HepG2 (cell line): ENCODE measurements around the gene ZFTA. TPM values are rescaled to one million over a fixed set of nuclear protein-coding genes. Genes with fewer than 3 reads are reported as not detected.

ENCODE experiments used
- ATAC-seq: fragments of 200-7000 bp; cut with Tn5 transposase; 3 replicates; pipeline ENCODE4 v1.9.1; 2020; ENCODE audit warnings: mild to moderate bottlenecking, moderate library complexity
- BruUV-seq: library from RNA; stranded (reverse); fragments of 400-500 nt; replicated peaks from 2 replicates; lab custom pipeline; 2021; lab: Mats Ljungman, UMichigan
- CTCF ChIA-PET: fragments of 300-600 bp; formaldehyde crosslinking; extraction: SDS; loops from one replicate; lab custom pipeline; 2021; ENCODE audit warnings: low total read pairs, inconsistent platforms, low intra/inter-chr PET ratio; lab: Yijun Ruan, JAX
- POLR2A ChIA-PET: fragments of 350-600 bp; sonication (Branson Sonifier 250); formaldehyde crosslinking; loops from one replicate; lab custom pipeline; 2020; ENCODE audit warnings: antibody characterized with exemption, inconsistent platforms; lab: Yijun Ruan, JAX
- DNase-seq: peaks from one replicate; pipeline ENCODE4 v3.0.0-alpha.2; 2015; ENCODE audit warnings: low spot score
- FAIRE-seq: peaks from 3 replicates; lab custom pipeline; 2011; peaks lifted over from hg19 to GRCh38; lab: Jason Lieb, UNC
- H2AFZ ChIP-seq: one replicate; pipeline ENCODE4 v1.6.1; 2011; ENCODE audit warnings: low read length, inconsistent platforms
- H3K27ac ChIP-seq: fragments of 300-600 bp; 3 replicates; pipeline ENCODE4 v1.8.0; 2011; ENCODE audit warnings: mixed run types, mild to moderate bottlenecking, mixed read lengths, low read length, inconsistent platforms; ENCODE audit not compliant: insufficient read depth; ENCODE audit errors: extremely low read length
- H3K27me3 ChIP-seq, 2 experiments: fragments of 200-600 bp in 1 of 2; 2 replicates in 1 of 2; 3 replicates in 1 of 2; pipeline versions ENCODE4 v1.6.0 to v1.8.0; 2011; ENCODE audit warnings: low read length in 2 of 2, mild to moderate bottlenecking in 2 of 2, moderate library complexity in 2 of 2, inconsistent platforms in 1 of 2; ENCODE audit not compliant: insufficient read depth in 2 of 2, control insufficient read depth in 1 of 2
- H3K36me3 ChIP-seq, 2 experiments: fragments of 200-600 bp in 1 of 2; replicated peaks in 1 of 2; 2 replicates in 1 of 2; 3 replicates in 1 of 2; pipeline versions ENCODE4 v1.5.1 to v1.8.0; 2011; ENCODE audit warnings: low read length in 2 of 2, inconsistent platforms in 1 of 2; ENCODE audit not compliant: insufficient read depth in 2 of 2, control insufficient read depth in 1 of 2
- H3K4me1 ChIP-seq: 2 replicates; pipeline ENCODE4 v1.5.1; 2012; ENCODE audit warnings: low read length, inconsistent platforms; ENCODE audit not compliant: insufficient read depth
- H3K4me2 ChIP-seq: 2 replicates; pipeline ENCODE4 v1.6.0; 2011; ENCODE audit warnings: low read depth, low read length, inconsistent platforms
- H3K4me3 ChIP-seq, 3 experiments: fragments of 200-600 bp in 1 of 3; sonication (generic), shearing (Covaris generic) in 1 of 3; replicated peaks in 1 of 3; 2 replicates each; pipeline ENCODE4 v1.5.1; 2011 to 2016; ENCODE audit warnings: low read length in 3 of 3, inconsistent platforms in 2 of 3, low read depth in 2 of 3, mild to moderate bottlenecking in 2 of 3, control low read depth in 1 of 3, mixed read lengths in 1 of 3; ENCODE audit not compliant: insufficient read depth in 1 of 3
- H3K79me2 ChIP-seq: one replicate; pipeline ENCODE4 v1.6.1; 2011; ENCODE audit warnings: low read length, inconsistent platforms; ENCODE audit not compliant: insufficient read depth
- H3K9ac ChIP-seq: 2 replicates; pipeline ENCODE4 v1.6.0; 2011; ENCODE audit warnings: mild to moderate bottlenecking, low read depth, low read length, inconsistent platforms; ENCODE audit not compliant: insufficient read depth
- H3K9me3 ChIP-seq: 2 replicates; pipeline ENCODE4 v1.5.1; 2012; ENCODE audit warnings: mild to moderate bottlenecking, low read length
- H4K20me1 ChIP-seq: 2 replicates; pipeline ENCODE4 v1.6.0; 2011; ENCODE audit warnings: inconsistent platforms, mild to moderate bottlenecking, low read length, moderate library complexity; ENCODE audit not compliant: insufficient read depth
- ARID2 ChIP-seq: sonication (generic); formaldehyde crosslinking; IDR thresholded peaks from 2 replicates; pipeline ENCODE4 v1.8.1; 2022; ENCODE audit warnings: mild to moderate bottlenecking, missing genetic modification reagents, borderline replicate concordance
- FOXA3 ChIP-seq: IDR thresholded peaks from 2 replicates; pipeline ENCODE4 v1.6.1; 2016; ENCODE audit warnings: missing genetic modification reagents, missing compliant biosample characterization
- HDAC1 ChIP-seq: sonication (generic); formaldehyde crosslinking; IDR thresholded peaks from 2 replicates; pipeline ENCODE4 v1.5.1; 2020; ENCODE audit warnings: mild to moderate bottlenecking, missing genetic modification reagents
- ISX ChIP-seq: sonication (generic); formaldehyde crosslinking; conservative IDR thresholded peaks from 2 replicates; pipeline ENCODE4 v1.5.0; 2020; ENCODE audit warnings: missing genetic modification reagents
- RFX5 ChIP-seq: IDR thresholded peaks from 2 replicates; pipeline ENCODE4 v1.6.1; 2011; ENCODE audit warnings: low read depth, low read length, improper control_type of control experiment
- RXRA ChIP-seq: sonication (generic); formaldehyde crosslinking; IDR thresholded peaks from 2 replicates; pipeline ENCODE4 v1.5.1; 2020; ENCODE audit warnings: missing genetic modification reagents
- SAP130 ChIP-seq: IDR thresholded peaks from 2 replicates; pipeline ENCODE4 v1.6.1; 2016; ENCODE audit warnings: low read depth
- SIN3A ChIP-seq: IDR thresholded peaks from 2 replicates; pipeline ENCODE4 v1.6.1; 2011; ENCODE audit warnings: low read depth, mild to moderate bottlenecking, control low read depth, low read length, borderline replicate concordance
- SOX6 ChIP-seq, 2 experiments: fragments of 450-650 bp in 1 of 2; sonication (generic) in 1 of 2; formaldehyde crosslinking in 1 of 2; IDR thresholded peaks; 2 replicates each; pipeline versions ENCODE4 v1.4.0 to v1.6.1; 2017 to 2020; ENCODE audit warnings: antibody characterized with exemption in 1 of 2, mild to moderate bottlenecking in 1 of 2, missing genetic modification reagents in 1 of 2
- SP5 ChIP-seq: IDR thresholded peaks from 2 replicates; pipeline ENCODE4 v1.6.1; 2016; ENCODE audit warnings: low read depth, borderline replicate concordance
- SRSF1 ChIP-seq: fragments of 200-400 bp; formaldehyde crosslinking; optimal IDR thresholded peaks from 2 replicates; pipeline ENCODE3; 2017; ENCODE audit warnings: mild to moderate bottlenecking, low read depth, low read length, moderate library complexity
- TOE1 ChIP-seq: sonication (generic); formaldehyde crosslinking; IDR thresholded peaks from 2 replicates; pipeline ENCODE4 v1.4.0; 2020; ENCODE audit warnings: mild to moderate bottlenecking, missing genetic modification reagents
- ZBTB7B ChIP-seq: sonication (generic); formaldehyde crosslinking; IDR thresholded peaks from 2 replicates; pipeline ENCODE4 v1.4.0; 2020; ENCODE audit warnings: missing genetic modification reagents
- ZFAT ChIP-seq: sonication (generic); formaldehyde crosslinking; conservative IDR thresholded peaks from 2 replicates; pipeline ENCODE4 v1.8.1; 2023; ENCODE audit warnings: missing genetic modification reagents, inconsistent platforms
- ZNF232 ChIP-seq: sonication (generic); formaldehyde crosslinking; IDR thresholded peaks from 2 replicates; pipeline ENCODE4 v1.4.0; 2020; ENCODE audit warnings: missing genetic modification reagents, borderline replicate concordance
- ZNF749 ChIP-seq: sonication (generic); formaldehyde crosslinking; IDR thresholded peaks from 2 replicates; pipeline ENCODE4 v1.8.0; 2022; ENCODE audit warnings: mild to moderate bottlenecking, missing genetic modification reagents, moderate library complexity, borderline replicate concordance
- WGBS: methylation state at CpG from one replicate; pipeline ENCODE4 v1.1.6; 2017; ENCODE audit warnings: low lambda C conversion rate; 5-methylcytosine and 5-hydroxymethylcytosine counted together
- in situ Hi-C: cut with HindIII; loops from 2 replicates; pipeline ENCODE4 v1.10.0; 2017; ENCODE audit warnings: low pct_unique_long_range_greater_than_20kb; ENCODE audit not compliant: extremely low pct_ligation_motif_present
- intact Hi-C: fragments of 100-400 bp; cut with micrococcal nuclease; formaldehyde crosslinking; loops from one replicate; pipeline ENCODE4 v1.10.0; 2022; ENCODE audit not compliant: unreplicated experiment
- polyA plus RNA-seq, 8 experiments: library from polyadenylated mRNA; depleted of rRNA in 3 of 8; stranded (reverse) in 7 of 8; unstranded in 1 of 8; fragments of >200 nt; fragmentation: Illumina TruSeq in 4 of 8; extraction: Trizol in 4 of 8; gene quantifications; 2 replicates each; pipeline versions ENCODE4 v1.2.1 to v1.2.3, GENCODE V29; 2011 to 2016; ENCODE audit warnings: low read depth in 4 of 8, missing spikeins in 1 of 8, mixed read lengths in 1 of 8; ENCODE audit not compliant: insufficient read depth in 1 of 8
- total RNA-seq, 5 experiments: library from RNA; depleted of rRNA; stranded (reverse); fragments of >200 nt; fragmentation: Illumina TruSeq; extraction: Trizol; gene quantifications; 2 replicates each; pipeline ENCODE4 v1.2.3, GENCODE V29; 2016; ENCODE audit warnings: low read depth in 1 of 5
- TF ChIP-seq, protein P1 (sequence below): sonication (generic); formaldehyde crosslinking; IDR thresholded peaks from 2 replicates; pipeline ENCODE4 v1.5.0; 2020; ENCODE audit warnings: mild to moderate bottlenecking, missing genetic modification reagents
- TF ChIP-seq, protein P2 (sequence below): IDR thresholded peaks from 2 replicates; pipeline ENCODE4 v1.6.1; 2012; ENCODE audit warnings: inconsistent platforms
- TF ChIP-seq, protein P3 (sequence below): sonication (generic); formaldehyde crosslinking; IDR thresholded peaks from 2 replicates; pipeline ENCODE4 v1.4.0; 2020; ENCODE audit warnings: missing genetic modification reagents

The ZFTA gene
- total and polyA plus RNA-seq, 2 of the 13 experiments (the other 11 are each of a cell fraction or from before 2014, with no cell fraction given), result 3.9 to 10.4 TPM

- peak overlapping the region; percentile 86 for H3K27ac ChIP-seq
- H4K20me1 ChIP-seq, result no peaks in the 10 kb centered on the region; the same call in 1 of the 2 replicates
- peaks cover 0 to 4% of the 10 kb centered on the region in 2 experiments; a peak in 2 of 5 replicates for H3K27me3 ChIP-seq
- peak overlapping the region; percentile 76 for H3K4me2 ChIP-seq
- H3K4me1 ChIP-seq, result peaks cover 43% of the 10 kb centered on the region
- H3K79me2 ChIP-seq, result peaks cover 7% of the 10 kb centered on the region
- 2% methylated on average over 4 of the region's 7 CpGs for WGBS
- DNase-seq, result peak; percentile 47
- FAIRE-seq, result peak; percentile 36
- POLR2A ChIA-PET, result interaction anchor here (0.9 to 4.3 kb wide), 12 partner anchors 10 to 885 kb away, joined by 3 to 22 read pairs (median 4); partner anchors contain the start of genes MARK2, RTN3 and SLC3A2
- in situ Hi-C loops, result loop anchor here (10.0 kb wide), 1 partner anchor 148 kb away; the partner anchor contains the start of gene RCOR2
- CTCF ChIA-PET, result interaction anchor here (1.1 kb wide), 1 partner anchor 179 kb away, joined by 3 read pairs; no protein-coding TSS in a partner anchor
- peak overlapping the region; percentile 80; the same call in 1 of the 2 replicates for H3K9ac ChIP-seq
- H3K4me3 ChIP-seq, result peak overlapping the region; percentile 65 to 98 (median 85)
- H3K9me3 ChIP-seq, result no peaks in the 10 kb centered on the region
- intact Hi-C loops, result loop anchor here (2.0 to 10.0 kb wide), 4 partner anchors 70 to 181 kb away; no protein-coding TSS in a partner anchor
- peaks cover 0 to 2% of the 10 kb centered on the region in 2 experiments; a peak in 1 of 5 replicates for H3K36me3 ChIP-seq
- peak; percentile 47 for ATAC-seq
- H2AFZ ChIP-seq, result no peak overlapping the region
- no TSS peak for BruUV-seq
- peak; percentile 38; the same call in 1 of the 2 replicates for TF ChIP-seq HDAC1 (CRISPR knock-in tag)
- peak; percentile 80 for TF ChIP-seq RFX5
- TF ChIP-seq SIN3A, result 0 out of 2 replicates have a peak, but pooled peaks have one; percentile 31
- TF ChIP-seq ZFAT, result no peak
- TF ChIP-seq, protein P1, sequence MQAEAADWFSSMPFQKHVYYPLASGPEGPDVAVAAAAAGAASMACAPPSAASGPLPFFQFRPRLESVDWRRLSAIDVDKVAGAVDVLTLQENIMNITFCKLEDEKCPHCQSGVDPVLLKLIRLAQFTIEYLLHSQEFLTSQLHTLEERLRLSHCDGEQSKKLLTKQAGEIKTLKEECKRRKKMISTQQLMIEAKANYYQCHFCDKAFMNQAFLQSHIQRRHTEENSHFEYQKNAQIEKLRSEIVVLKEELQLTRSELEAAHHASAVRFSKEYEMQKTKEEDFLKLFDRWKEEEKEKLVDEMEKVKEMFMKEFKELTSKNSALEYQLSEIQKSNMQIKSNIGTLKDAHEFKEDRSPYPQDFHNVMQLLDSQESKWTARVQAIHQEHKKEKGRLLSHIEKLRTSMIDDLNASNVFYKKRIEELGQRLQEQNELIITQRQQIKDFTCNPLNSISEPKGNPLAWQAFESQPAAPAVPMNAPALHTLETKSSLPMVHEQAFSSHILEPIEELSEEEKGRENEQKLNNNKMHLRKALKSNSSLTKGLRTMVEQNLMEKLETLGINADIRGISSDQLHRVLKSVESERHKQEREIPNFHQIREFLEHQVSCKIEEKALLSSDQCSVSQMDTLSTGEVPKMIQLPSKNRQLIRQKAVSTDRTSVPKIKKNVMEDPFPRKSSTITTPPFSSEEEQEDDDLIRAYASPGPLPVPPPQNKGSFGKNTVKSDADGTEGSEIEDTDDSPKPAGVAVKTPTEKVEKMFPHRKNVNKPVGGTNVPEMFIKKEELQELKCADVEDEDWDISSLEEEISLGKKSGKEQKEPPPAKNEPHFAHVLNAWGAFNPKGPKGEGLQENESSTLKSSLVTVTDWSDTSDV (CRISPR knock-in tag), result no peak
- TF ChIP-seq SOX6 (IDR thresholded peaks at IDR 0.05), result no peak
- peak; percentile 46; the same call in 1 of the 2 replicates for TF ChIP-seq SOX6 (CRISPR knock-in tag; IDR thresholded peaks at IDR 0.05)
- TF ChIP-seq ZNF749 (CRISPR knock-in tag), result no peak
- TF ChIP-seq ZNF232, result no peak
- TF ChIP-seq, protein P2, sequence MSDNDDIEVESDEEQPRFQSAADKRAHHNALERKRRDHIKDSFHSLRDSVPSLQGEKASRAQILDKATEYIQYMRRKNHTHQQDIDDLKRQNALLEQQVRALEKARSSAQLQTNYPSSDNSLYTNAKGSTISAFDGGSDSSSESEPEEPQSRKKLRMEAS, result 0 out of 2 replicates have a peak, but pooled peaks have one; percentile 28
- TF ChIP-seq, protein P3, sequence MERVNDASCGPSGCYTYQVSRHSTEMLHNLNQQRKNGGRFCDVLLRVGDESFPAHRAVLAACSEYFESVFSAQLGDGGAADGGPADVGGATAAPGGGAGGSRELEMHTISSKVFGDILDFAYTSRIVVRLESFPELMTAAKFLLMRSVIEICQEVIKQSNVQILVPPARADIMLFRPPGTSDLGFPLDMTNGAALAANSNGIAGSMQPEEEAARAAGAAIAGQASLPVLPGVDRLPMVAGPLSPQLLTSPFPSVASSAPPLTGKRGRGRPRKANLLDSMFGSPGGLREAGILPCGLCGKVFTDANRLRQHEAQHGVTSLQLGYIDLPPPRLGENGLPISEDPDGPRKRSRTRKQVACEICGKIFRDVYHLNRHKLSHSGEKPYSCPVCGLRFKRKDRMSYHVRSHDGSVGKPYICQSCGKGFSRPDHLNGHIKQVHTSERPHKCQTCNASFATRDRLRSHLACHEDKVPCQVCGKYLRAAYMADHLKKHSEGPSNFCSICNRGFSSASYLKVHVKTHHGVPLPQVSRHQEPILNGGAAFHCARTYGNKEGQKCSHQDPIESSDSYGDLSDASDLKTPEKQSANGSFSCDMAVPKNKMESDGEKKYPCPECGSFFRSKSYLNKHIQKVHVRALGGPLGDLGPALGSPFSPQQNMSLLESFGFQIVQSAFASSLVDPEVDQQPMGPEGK (CRISPR knock-in tag), result peak; percentile 94
- peak; percentile 37 for TF ChIP-seq SRSF1
- 0 out of 2 replicates have a peak, but pooled peaks have one; percentile 23 for TF ChIP-seq ARID2 (CRISPR knock-in tag)
- TF ChIP-seq SAP130 (CRISPR knock-in tag), result peak; percentile 54
- peak; percentile 54; the same call in 1 of the 2 replicates for TF ChIP-seq ZBTB7B (CRISPR knock-in tag)
- peak; percentile 16; the same call in 1 of the 2 replicates for TF ChIP-seq RXRA
- peak; percentile 5; the same call in 1 of the 2 replicates for TF ChIP-seq FOXA3 (CRISPR knock-in tag)
- TF ChIP-seq SP5 (CRISPR knock-in tag), result peak; percentile 67
- no peak for TF ChIP-seq ISX (CRISPR knock-in tag)
- TF ChIP-seq TOE1 (CRISPR knock-in tag), result no peak
These were observed 1.9 kb downstream of the ZFTA start for GRCh38 chr11:63766531-63767235.
